HG03139 (cell line): ENCODE data around the gene MRPL2.

ENCODE experiments used
- ATAC-seq: cut with Tn5 transposase; IDR thresholded peaks from one replicate; pipeline ENCODE4 v1.9.1; 2021; ENCODE audit not compliant: unreplicated experiment

The MRPL2 gene

GRCh38 chr6:43021270-43022047, 37.8 kb downstream of the MRPL2 start, which contains the start of gene RRP36:
TSS of gene RRP36 (plus strand) at chr6:43021623. CDS start at chr6:43021655, 32 bp downstream.
- peak; percentile 69 for ATAC-seq

GRCh38 chr6:43020847-43021246, 38.4 kb downstream of the MRPL2 start:
- no peak for ATAC-seq

GRCh38 chr6:43020052-43020705, 39.1 kb downstream of the MRPL2 start:
- ATAC-seq: no peak

- ATAC-seq: no peak
These were observed 40.1 kb downstream of the MRPL2 start for GRCh38 chr6:43019152-43019551.

- ATAC-seq: no peak
These were observed 42.3 kb downstream of the MRPL2 start for GRCh38 chr6:43016943-43017334.

- no peak for ATAC-seq
These were observed 42.9 kb downstream of the MRPL2 start for GRCh38 chr6:43016176-43016942.

GRCh38 chr6:43014434-43014909, 44.8 kb downstream of the MRPL2 start:
- no peak for ATAC-seq

- peak; percentile 83 for ATAC-seq
These were observed 45.3 kb downstream of the MRPL2 start, which contains the start of the genes KLHDC3 and MEA1 for GRCh38 chr6:43013843-43014433. TSS of gene KLHDC3 (plus strand) at chr6:43014249. CDS start at chr6:43017193, 2,944 bp downstream. TSS of gene MEA1 (minus strand) at chr6:43013946. CDS start at chr6:43013813, 133 bp downstream.

- ATAC-seq: peak; percentile 5
These were observed 46.0 kb downstream of the MRPL2 start for GRCh38 chr6:43013097-43013842.

- no peak for ATAC-seq
These were observed 46.9 kb downstream of the MRPL2 start for GRCh38 chr6:43012364-43012763.

GRCh38 chr6:43011207-43011606, 48.0 kb downstream of the MRPL2 start:
- no peak for ATAC-seq

- no peak for ATAC-seq
These were observed 50.1 kb downstream of the MRPL2 start for GRCh38 chr6:43009124-43009523.

- no peak for ATAC-seq
These were observed 52.1 kb downstream of the MRPL2 start for GRCh38 chr6:43007126-43007525.

- no peak for ATAC-seq
These were observed 53.0 kb downstream of the MRPL2 start for GRCh38 chr6:43006251-43006650.

GRCh38 chr6:43005844-43006243, 53.4 kb downstream of the MRPL2 start:
- ATAC-seq: no peak
